Bronchial epithelial cell (primary cell): ENCODE measurements around the gene SHANK2. TPM values are rescaled to one million over a fixed set of nuclear protein-coding genes. Genes with fewer than 3 reads are reported as not detected.

ENCODE experiments used
- DNase-seq: peaks from one replicate; pipeline ENCODE4 v3.0.0-alpha.2; 2010; ENCODE audit warnings: low read depth
- FAIRE-seq: peaks from 2 replicates; lab custom pipeline; 2011; peaks lifted over from hg19 to GRCh38; lab: Jason Lieb, UNC
- H3K27me3 ChIP-seq: 2 replicates; pipeline ENCODE4 v1.5.1; 2011; ENCODE audit warnings: low read length; ENCODE audit not compliant: control insufficient read depth, insufficient read depth
- H3K36me3 ChIP-seq: 2 replicates; pipeline ENCODE4 v1.5.1; 2011; ENCODE audit warnings: low read length; ENCODE audit not compliant: control insufficient read depth, insufficient read depth
- H3K4me3 ChIP-seq: 2 replicates; pipeline ENCODE4 v1.5.1; 2011; ENCODE audit warnings: mild to moderate bottlenecking, low read depth, low read length, control low read depth
- total RNA-seq: library from RNA; depleted of rRNA; stranded (reverse); fragments of >200 nt; gene quantifications from 2 replicates; pipeline ENCODE4 v1.2.1, GENCODE V29; 2014
- TF ChIP-seq, protein P1 (sequence below): IDR thresholded peaks from 2 replicates; pipeline ENCODE4 v1.5.1; 2011; ENCODE audit warnings: mild to moderate bottlenecking, moderate library complexity, low read length, control low read depth, inconsistent platforms; ENCODE audit not compliant: insufficient read depth, severe bottlenecking

SHANK2 gene
- total RNA-seq, 1 donor from 2014 or later: 6.6 TPM

DNA sequence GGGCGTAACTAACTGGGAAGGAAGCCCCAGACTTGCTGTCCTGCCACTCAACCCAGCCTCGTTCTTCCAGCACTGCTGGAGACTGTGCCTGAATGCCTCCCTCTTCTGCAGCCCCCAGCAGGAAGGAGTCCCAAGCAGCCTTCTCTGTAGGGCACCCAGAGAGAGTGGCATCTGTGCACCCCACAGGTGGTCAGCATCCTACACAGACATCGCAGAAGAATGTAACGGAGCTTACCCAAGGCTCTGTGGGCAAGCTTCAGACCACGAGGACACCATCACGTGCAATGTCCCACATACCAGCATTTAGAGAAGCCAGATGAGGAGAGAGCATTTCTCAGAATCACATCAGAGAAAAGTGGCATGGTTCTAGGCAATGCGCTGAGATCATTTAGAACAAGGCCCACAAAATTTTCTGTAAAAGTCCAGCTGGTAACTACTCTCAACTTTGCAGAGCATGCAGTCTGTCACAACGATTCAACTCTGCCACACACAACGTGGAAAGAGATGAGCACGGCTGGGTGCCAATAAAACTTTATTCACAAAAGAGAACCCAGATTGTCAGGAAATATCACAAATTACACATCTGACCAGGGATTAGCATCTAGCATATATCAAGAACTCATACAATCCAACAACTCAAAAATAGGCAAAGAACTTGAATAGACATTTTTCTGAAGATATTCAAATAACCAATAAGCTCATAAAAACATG is 33.4 kb downstream of the SHANK2 start:
- TF ChIP-seq, protein P1, sequence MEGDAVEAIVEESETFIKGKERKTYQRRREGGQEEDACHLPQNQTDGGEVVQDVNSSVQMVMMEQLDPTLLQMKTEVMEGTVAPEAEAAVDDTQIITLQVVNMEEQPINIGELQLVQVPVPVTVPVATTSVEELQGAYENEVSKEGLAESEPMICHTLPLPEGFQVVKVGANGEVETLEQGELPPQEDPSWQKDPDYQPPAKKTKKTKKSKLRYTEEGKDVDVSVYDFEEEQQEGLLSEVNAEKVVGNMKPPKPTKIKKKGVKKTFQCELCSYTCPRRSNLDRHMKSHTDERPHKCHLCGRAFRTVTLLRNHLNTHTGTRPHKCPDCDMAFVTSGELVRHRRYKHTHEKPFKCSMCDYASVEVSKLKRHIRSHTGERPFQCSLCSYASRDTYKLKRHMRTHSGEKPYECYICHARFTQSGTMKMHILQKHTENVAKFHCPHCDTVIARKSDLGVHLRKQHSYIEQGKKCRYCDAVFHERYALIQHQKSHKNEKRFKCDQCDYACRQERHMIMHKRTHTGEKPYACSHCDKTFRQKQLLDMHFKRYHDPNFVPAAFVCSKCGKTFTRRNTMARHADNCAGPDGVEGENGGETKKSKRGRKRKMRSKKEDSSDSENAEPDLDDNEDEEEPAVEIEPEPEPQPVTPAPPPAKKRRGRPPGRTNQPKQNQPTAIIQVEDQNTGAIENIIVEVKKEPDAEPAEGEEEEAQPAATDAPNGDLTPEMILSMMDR: no peak
- no peak for FAIRE-seq
- no peak for DNase-seq
- peaks cover 2% of the 10 kb centered on the region for H3K36me3 ChIP-seq
- H3K27me3 ChIP-seq: no peaks in the 10 kb centered on the region
- H3K4me3 ChIP-seq: no peak overlapping the region

DNA sequence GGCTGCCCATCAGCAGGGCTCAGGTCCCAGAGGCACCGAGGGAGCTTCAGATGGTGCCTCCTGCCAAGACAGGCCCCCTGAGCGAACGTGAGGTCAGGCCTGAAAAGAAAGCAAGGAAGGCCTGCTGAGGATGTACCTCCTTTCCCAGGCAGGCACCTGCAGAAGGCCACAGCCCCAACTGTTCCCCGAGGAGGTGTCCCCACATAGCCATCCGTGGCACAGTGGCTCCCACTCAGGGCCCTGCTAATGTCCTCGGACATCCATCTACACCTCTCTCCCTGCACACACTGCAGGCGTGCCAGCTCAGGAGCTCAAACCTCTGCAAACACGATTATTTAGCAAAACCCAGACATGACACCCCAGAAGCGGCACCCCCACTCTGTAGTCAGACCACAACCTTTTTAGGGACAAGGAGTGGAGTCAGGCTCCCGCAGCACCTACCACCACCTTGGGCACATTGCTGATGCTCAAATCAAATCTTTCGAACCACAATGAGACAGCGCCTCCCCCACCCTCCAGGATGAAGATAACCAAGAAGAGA is 36.9 kb downstream of the SHANK2 start:
- FAIRE-seq (no peak), DNase-seq (no peak)
- H3K4me3 ChIP-seq: no peak overlapping the region
- no peaks in the 10 kb centered on the region for H3K36me3 ChIP-seq
- TF ChIP-seq, protein P1: no peak
- no peaks in the 10 kb centered on the region for H3K27me3 ChIP-seq

DNA sequence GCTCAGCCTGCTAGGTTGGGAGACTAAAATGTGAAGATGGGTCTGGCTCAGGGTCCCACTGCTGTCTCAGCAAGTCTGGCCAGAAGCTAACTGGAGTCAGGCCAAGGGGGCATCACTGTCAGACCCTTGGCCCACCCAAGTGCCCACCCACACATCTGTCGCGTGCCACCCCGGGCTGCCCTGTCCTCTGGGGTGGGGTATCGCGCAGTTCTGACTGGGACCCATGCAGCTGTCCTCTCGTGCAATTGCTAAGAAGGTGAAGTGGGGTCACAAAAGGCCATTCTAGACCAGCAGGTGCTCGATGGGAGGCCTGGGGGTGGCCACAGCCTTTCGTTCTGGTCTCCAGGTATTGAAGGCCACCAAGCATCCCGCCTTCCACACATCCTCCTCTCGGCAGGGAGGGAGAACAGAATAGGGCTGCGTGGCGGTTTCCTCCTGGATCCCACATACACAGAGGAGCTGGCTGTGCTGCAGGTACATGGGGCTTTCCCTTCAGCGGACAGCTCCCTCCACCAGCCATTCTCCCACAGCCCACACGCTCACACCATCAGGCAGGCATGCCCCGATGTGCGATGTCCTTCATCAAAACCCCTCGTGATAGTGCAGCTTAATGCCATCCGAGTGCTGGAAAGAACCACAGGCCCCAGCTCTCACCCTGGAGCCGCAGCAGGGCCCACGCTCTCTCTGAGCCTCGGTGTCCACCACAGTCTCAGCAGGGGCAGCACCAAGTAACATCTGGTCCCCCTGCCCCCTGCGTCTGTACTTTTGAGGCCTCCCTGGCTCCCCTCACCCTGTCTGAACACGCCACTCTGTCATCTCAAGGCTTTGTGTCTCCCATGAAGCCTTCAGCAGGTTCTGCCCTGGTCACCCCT is 37.6 kb downstream of the SHANK2 start:
- H3K27me3 ChIP-seq: no peaks in the 10 kb centered on the region

DNA sequence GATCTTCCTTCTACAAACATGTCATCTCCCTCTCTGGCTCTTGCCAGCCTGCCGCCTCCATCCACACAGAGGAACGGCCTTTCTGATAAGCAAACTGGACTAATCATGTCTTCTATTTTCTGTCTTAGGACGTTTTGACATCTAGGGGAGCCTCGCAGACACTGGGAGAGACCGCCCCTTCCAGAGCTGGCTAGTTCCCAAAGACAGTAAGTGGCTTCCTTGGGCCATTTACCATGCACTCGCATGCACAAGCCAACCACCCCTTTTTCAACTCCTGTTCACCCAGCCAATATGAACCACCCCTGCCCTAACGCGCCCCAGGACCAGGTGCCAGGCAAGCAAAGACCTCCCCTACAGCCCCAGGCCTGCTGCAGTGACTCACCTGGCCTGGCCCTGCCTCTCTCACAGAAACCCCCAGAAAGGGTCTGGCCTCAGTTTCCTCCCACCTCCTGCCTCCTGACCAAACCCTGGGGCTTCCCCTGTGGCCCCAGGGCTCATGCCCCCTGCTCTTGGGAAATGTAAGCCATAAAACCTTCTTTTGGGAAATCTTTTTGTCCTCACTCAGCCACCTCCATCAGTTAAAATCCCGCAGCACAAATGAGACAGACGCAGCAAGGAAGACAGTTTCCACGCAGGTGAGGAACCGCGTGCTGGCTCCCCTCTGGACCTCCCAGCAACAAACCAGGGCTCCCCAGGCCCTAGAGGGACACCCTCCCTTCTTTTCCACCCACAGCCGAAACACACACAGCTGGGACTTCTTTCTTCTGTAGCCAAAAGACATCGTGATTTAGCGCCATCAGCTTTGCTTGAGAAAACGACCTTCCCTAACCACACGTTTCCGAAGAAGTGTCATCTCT is 38.5 kb downstream of the SHANK2 start:
- DNase-seq (no peak), FAIRE-seq (no peak)
- H3K27me3 ChIP-seq: no peaks in the 10 kb centered on the region
- TF ChIP-seq, protein P1: no peak
- no peak overlapping the region for H3K4me3 ChIP-seq
- no peaks in the 10 kb centered on the region for H3K36me3 ChIP-seq

More for the DNA sequence above, 37.6 kb downstream of the SHANK2 start:
- DNase-seq: no peak
- Histone ChIP-seq H3K36me3 (no peaks in the 10 kb centered on the region), H3K4me3 (no peak overlapping the region)
- TF ChIP-seq, protein P1: no peak
- no peak for FAIRE-seq

DNA sequence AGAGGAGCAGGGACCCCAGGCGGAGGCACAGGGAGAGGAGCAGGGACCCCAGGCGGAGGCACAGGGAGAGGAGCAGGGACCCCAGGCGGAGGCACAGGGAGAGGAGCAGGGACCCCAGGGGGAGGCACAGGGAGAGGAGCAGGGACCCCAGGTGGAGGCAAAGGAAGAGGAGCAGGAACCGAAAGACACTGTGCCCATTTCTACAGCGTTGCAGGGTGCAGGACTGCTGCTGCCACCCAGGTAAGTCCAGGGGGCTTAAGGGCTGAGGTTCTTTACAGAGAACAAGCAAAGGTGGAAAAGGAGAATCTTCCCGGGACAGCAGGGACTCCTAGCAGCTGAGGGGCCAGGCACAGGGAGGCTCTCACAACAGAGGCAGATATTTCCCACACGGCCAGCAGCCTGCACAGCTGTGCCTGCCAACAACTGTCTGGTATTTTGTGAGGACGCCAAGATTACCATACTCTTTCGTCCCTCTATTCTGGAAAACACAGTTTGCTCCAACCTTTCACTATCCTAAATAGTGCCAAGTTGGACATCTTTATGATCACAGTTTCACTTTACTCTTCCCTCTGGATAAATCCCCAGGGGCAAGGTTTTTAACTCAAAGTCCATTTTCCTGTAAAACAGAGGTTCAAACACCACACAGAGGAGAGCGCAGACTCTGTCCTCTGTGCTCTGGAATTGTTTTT is 39.4 kb downstream of the SHANK2 start:
- FAIRE-seq: no peak
- Histone ChIP-seq H3K36me3 (no peaks in the 10 kb centered on the region), H3K27me3 (no peaks in the 10 kb centered on the region), H3K4me3 (no peak overlapping the region)
- TF ChIP-seq, protein P1: no peak
- DNase-seq: no peak
